ENCODE results near the gene TPO.

The TPO gene

GRCh38 chr2:1461507-1462390, 48.5 kb downstream of the TPO start:
- no peak for TF ChIP-seq CTCF (IDR thresholded peaks at IDR 0.05; ENCODE audit: borderline replicate concordance, control extremely low read depth, extremely low read depth, insufficient read depth, missing control alignments)
- DNase-seq (ENCODE audit: low spot score), result no peak
- in situ Hi-C loops (cut with MboI; ENCODE audit: low sequenced_read_pairs, unreplicated experiment), result no loop called here

- in situ Hi-C loops (cut with MboI; ENCODE audit: low sequenced_read_pairs, unreplicated experiment), result no loop called here
- DNase-seq (ENCODE audit: low spot score), result no peak
- TF ChIP-seq CTCF (IDR thresholded peaks at IDR 0.05; ENCODE audit: borderline replicate concordance, control extremely low read depth, extremely low read depth, insufficient read depth, missing control alignments), result no peak
Measured at GRCh38 chr2:1462994-1463393, 49.7 kb downstream of the TPO start.

- TF ChIP-seq CTCF (IDR thresholded peaks at IDR 0.05; ENCODE audit: borderline replicate concordance, control extremely low read depth, extremely low read depth, insufficient read depth, missing control alignments), result no peak
- in situ Hi-C loops (cut with MboI; ENCODE audit: low sequenced_read_pairs, unreplicated experiment), result no loop called here
- no peak for DNase-seq (ENCODE audit: low spot score)
Measured at GRCh38 chr2:1472350-1472749, 59.1 kb downstream of the TPO start.

- in situ Hi-C loops (cut with MboI; ENCODE audit: low sequenced_read_pairs, unreplicated experiment), result no loop called here
- DNase-seq (ENCODE audit: low spot score), result no peak
- TF ChIP-seq CTCF (IDR thresholded peaks at IDR 0.05; ENCODE audit: borderline replicate concordance, control extremely low read depth, extremely low read depth, insufficient read depth, missing control alignments), result no peak
Measured at GRCh38 chr2:1476617-1477195, 63.4 kb downstream of the TPO start.

GRCh38 chr2:1477196-1478040, 64.2 kb downstream of the TPO start:
- DNase-seq (ENCODE audit: low spot score), result no peak
- TF ChIP-seq CTCF (IDR thresholded peaks at IDR 0.05; ENCODE audit: borderline replicate concordance, control extremely low read depth, extremely low read depth, insufficient read depth, missing control alignments), result no peak
- in situ Hi-C loops (cut with MboI; ENCODE audit: low sequenced_read_pairs, unreplicated experiment), result no loop called here

All from GM13976 (cell line).